Gastroesophageal sphincter (tissue), 3 donors: ENCODE measurements around the gene HDAC4.

Experiments
- EP300 ChIP-seq: sonication (generic); formaldehyde crosslinking; IDR thresholded peaks from one replicate; pipeline ENCODE4 v1.6.1; 2017; ENCODE audit warnings: antibody characterized with exemption, mild to moderate bottlenecking
- POLR2A ChIP-seq, 2 donors: fragments of 450-650 bp; IDR thresholded peaks; one replicate each; pipeline ENCODE4 v1.6.1; 2017; ENCODE audit warnings: antibody characterized with exemption in 2 of 2, mild to moderate bottlenecking in 2 of 2, moderate library complexity in 1 of 2
- POLR2AphosphoS5 ChIP-seq: sonication (generic); formaldehyde crosslinking; IDR thresholded peaks from one replicate; pipeline ENCODE4 v1.6.1; 2017; ENCODE audit warnings: antibody characterized with exemption
- TF ChIP-seq, protein P1 (sequence below), 4 experiments: fragments of 200-600 bp in 2 of 4; fragments of 450-650 bp in 2 of 4; sonication (generic) in 1 of 4; IDR thresholded peaks; one replicate each; pipeline ENCODE4 v1.5.1; 2017 to 2019; ENCODE audit warnings: antibody characterized with exemption in 4 of 4, mild to moderate bottlenecking in 2 of 4, moderate library complexity in 2 of 4

DNA sequence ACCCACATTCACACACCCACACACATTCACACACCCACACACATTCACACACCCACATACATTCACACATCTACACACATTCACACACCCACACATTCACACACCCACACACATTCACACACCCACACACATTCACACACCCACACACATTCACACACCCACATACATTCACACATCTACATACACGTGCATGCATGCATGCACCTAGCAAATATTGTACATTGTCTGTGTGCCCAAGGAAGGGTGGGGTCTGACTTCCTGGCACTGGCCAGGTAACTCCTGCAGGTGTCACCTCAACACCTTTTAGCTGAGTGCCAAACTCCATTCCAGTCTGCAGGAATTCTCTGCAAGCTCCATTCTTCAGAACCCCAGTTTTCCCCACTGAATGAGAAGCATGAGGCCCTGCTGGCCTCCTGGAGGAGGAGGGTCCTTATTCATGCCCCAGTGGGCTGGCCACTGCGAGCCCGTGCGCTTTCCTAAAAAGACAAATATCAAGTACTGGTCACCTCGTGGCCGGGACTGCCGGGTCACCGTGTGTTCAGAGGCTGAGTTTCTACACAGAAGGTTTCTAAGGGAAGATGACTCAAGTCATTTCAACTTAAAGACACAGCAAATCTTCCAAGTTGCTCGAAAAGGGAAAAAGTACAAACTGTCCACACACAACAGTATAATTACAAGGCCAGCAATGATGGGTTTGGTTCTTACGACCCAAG is 131.5 kb downstream of the HDAC4 start:
- TF ChIP-seq, protein P1, sequence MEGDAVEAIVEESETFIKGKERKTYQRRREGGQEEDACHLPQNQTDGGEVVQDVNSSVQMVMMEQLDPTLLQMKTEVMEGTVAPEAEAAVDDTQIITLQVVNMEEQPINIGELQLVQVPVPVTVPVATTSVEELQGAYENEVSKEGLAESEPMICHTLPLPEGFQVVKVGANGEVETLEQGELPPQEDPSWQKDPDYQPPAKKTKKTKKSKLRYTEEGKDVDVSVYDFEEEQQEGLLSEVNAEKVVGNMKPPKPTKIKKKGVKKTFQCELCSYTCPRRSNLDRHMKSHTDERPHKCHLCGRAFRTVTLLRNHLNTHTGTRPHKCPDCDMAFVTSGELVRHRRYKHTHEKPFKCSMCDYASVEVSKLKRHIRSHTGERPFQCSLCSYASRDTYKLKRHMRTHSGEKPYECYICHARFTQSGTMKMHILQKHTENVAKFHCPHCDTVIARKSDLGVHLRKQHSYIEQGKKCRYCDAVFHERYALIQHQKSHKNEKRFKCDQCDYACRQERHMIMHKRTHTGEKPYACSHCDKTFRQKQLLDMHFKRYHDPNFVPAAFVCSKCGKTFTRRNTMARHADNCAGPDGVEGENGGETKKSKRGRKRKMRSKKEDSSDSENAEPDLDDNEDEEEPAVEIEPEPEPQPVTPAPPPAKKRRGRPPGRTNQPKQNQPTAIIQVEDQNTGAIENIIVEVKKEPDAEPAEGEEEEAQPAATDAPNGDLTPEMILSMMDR (IDR thresholded peaks at IDR 0.05): no peak
- no peak for TF ChIP-seq POLR2AphosphoS5
- TF ChIP-seq POLR2A (IDR thresholded peaks at IDR 0.05): no peak
- TF ChIP-seq EP300: no peak
